ENCODE measurements around the gene LMF1. TPM values are rescaled to one million over a fixed set of nuclear protein-coding genes. Genes with fewer than 3 reads are reported as not detected.

The LMF1 gene
- total RNA-seq, 1 donor from 2014 or later, result 8.1 TPM

- intact Hi-C loops (cut with DNase I), result no loop called here
- DNase-seq (ENCODE audit: missing footprints) (no peak), ATAC-seq (no peak)
These were observed 17.1 kb upstream of the LMF1 start for GRCh38 chr16:987906-988305.

- DNase-seq (ENCODE audit: missing footprints) (no peak), ATAC-seq (no peak)
- intact Hi-C loops (cut with DNase I), result no loop called here
These were observed 16.3 kb upstream of the LMF1 start for GRCh38 chr16:986925-987582.

- intact Hi-C loops (cut with DNase I), result no loop called here
- DNase-seq (ENCODE audit: missing footprints) (no peak), ATAC-seq (no peak)
These were observed 15.6 kb upstream of the LMF1 start for GRCh38 chr16:986411-986810.

- DNase-seq (ENCODE audit: missing footprints), result no peak
- intact Hi-C loops (cut with DNase I), result no loop called here
- no peak for ATAC-seq
These were observed 15.0 kb upstream of the LMF1 start for GRCh38 chr16:985646-986400.

GRCh38 chr16:984736-985636, 14.2 kb upstream of the LMF1 start:
- ATAC-seq (no peak), DNase-seq (ENCODE audit: missing footprints) (peak; percentile 68)
- intact Hi-C loops (cut with DNase I), result no loop called here

- no peak for DNase-seq (ENCODE audit: missing footprints)
- ATAC-seq, result no peak
- intact Hi-C loops (cut with DNase I), result no loop called here
These were observed 13.4 kb upstream of the LMF1 start for GRCh38 chr16:984121-984694.

- DNase-seq (ENCODE audit: missing footprints), result no peak
- no peak for ATAC-seq
- intact Hi-C loops (cut with DNase I), result no loop called here
These were observed 12.6 kb upstream of the LMF1 start for GRCh38 chr16:983044-984030.

GRCh38 chr16:982145-983043, 11.6 kb upstream of the LMF1 start:
- peak; percentile 65 for DNase-seq (ENCODE audit: missing footprints)
- intact Hi-C loops (cut with DNase I), result no loop called here
- no peak for ATAC-seq

GRCh38 chr16:981695-982144, 10.9 kb upstream of the LMF1 start, which contains the start of gene SOX8:
TSS of gene SOX8 (plus strand) at chr16:981770. CDS start at chr16:981923, 153 bp downstream.
- DNase-seq (ENCODE audit: missing footprints), result no peak
- no peak for ATAC-seq
- intact Hi-C loops (cut with DNase I), result loop anchor here (2.0 kb wide), 1 partner anchor 15 kb away; no protein-coding TSS in a partner anchor

GRCh38 chr16:980595-980854, 9.7 kb upstream of the LMF1 start:
- no peak for ATAC-seq
- intact Hi-C loops (cut with DNase I), result loop anchor here (2.0 kb wide), 1 partner anchor 16 kb away; no protein-coding TSS in a partner anchor
- DNase-seq (ENCODE audit: missing footprints), result no peak

GRCh38 chr16:979859-980594, 9.2 kb upstream of the LMF1 start:
- ATAC-seq, result no peak
- DNase-seq (ENCODE audit: missing footprints), result no peak
- intact Hi-C loops (cut with DNase I), result loop anchor here (2.0 kb wide), 1 partner anchor 17 kb away; no protein-coding TSS in a partner anchor

GRCh38 chr16:979147-979546, 8.4 kb upstream of the LMF1 start:
- intact Hi-C loops (cut with DNase I), result no loop called here
- no peak for ATAC-seq
- no peak for DNase-seq (ENCODE audit: missing footprints)

GRCh38 chr16:978403-978802, 7.6 kb upstream of the LMF1 start:
- intact Hi-C loops (cut with DNase I), result no loop called here
- ATAC-seq, result no peak
- DNase-seq (ENCODE audit: missing footprints), result no peak

GRCh38 chr16:977896-978295, 7.1 kb upstream of the LMF1 start:
- DNase-seq (ENCODE audit: missing footprints) (no peak), ATAC-seq (no peak)
- intact Hi-C loops (cut with DNase I), result no loop called here

- ATAC-seq, result no peak
- intact Hi-C loops (cut with DNase I), result no loop called here
- DNase-seq (ENCODE audit: missing footprints), result no peak
These were observed 6.4 kb upstream of the LMF1 start for GRCh38 chr16:977081-977701.

GRCh38 chr16:976389-976931, 5.7 kb upstream of the LMF1 start:
- ATAC-seq, result no peak
- intact Hi-C loops (cut with DNase I), result no loop called here
- no peak for DNase-seq (ENCODE audit: missing footprints)

All from Right ventricle myocardium inferior (tissue), 1 donor.